B cell (primary cell): ENCODE results near the gene MT1A. TPM values are rescaled to one million over a fixed set of nuclear protein-coding genes. Genes with fewer than 3 reads are reported as not detected.

Experiments used
- ATAC-seq: fragments of 200-7000 bp; cut with Tn5 transposase; one replicate; pipeline ENCODE4 v1.10.0; 2021; ENCODE audit warnings: low read depth, mild to moderate bottlenecking, moderate number of reproducible peaks, moderate library complexity
- CTCF ChIA-PET: fragments of 350-600 bp; sonication (Branson Sonifier 250); formaldehyde crosslinking; loops from one replicate; lab custom pipeline; 2021; ENCODE audit warnings: antibody characterized with exemption, inconsistent platforms; lab: Charles Lee
- POLR2A ChIA-PET: fragments of 350-600 bp; sonication (Branson Sonifier 250); formaldehyde crosslinking; loops from one replicate; lab custom pipeline; 2021; ENCODE audit warnings: antibody characterized with exemption; lab: Charles Lee
- DNase-seq: peaks from one replicate; pipeline ENCODE4 v3.0.0; 2013
- H2AFZ ChIP-seq: 2 replicates; pipeline ENCODE4 v1.6.1; 2012; ENCODE audit warnings: mild to moderate bottlenecking, low read depth, low read length; ENCODE audit not compliant: insufficient read depth, poor library complexity, severe bottlenecking
- H3K27ac ChIP-seq, 2 donors: 1 replicate in 1 of 2; 2 replicates in 1 of 2; pipeline ENCODE4 v1.5.1; 2012 to 2013; ENCODE audit warnings: low read length in 2 of 2, mild to moderate bottlenecking in 2 of 2, moderate library complexity in 1 of 2
- H3K27me3 ChIP-seq, 4 experiments: fragments of 200-600 bp in 1 of 4; sonication (generic) in 1 of 4; replicated peaks in 1 of 4; 1 replicate in 2 of 4; 2 replicates in 2 of 4; pipeline versions ENCODE4 v1.6.1 to v1.7.0; 2013 to 2016; ENCODE audit warnings: low read length in 3 of 4, mild to moderate bottlenecking in 2 of 4, mixed read lengths in 1 of 4, moderate library complexity in 1 of 4; ENCODE audit not compliant: insufficient read depth in 4 of 4, control insufficient read depth in 3 of 4; ENCODE audit errors: control extremely low read depth in 1 of 4
- H3K36me3 ChIP-seq, 2 experiments: replicated peaks in 1 of 2; 1 replicate in 1 of 2; 2 replicates in 1 of 2; pipeline versions ENCODE4 v1.6.1 to v1.7.1; 2013; ENCODE audit warnings: low read length in 1 of 2; ENCODE audit not compliant: insufficient read depth in 2 of 2, control insufficient read depth in 1 of 2; ENCODE audit errors: control extremely low read depth in 1 of 2, extremely low read depth in 1 of 2
- H3K4me1 ChIP-seq, 2 donors: fragments of 200-600 bp in 1 of 2; sonication (generic) in 1 of 2; 1 replicate in 1 of 2; 2 replicates in 1 of 2; pipeline versions ENCODE4 v1.5.1 to v1.6.1; 2013 to 2017; ENCODE audit warnings: low read length in 2 of 2; ENCODE audit not compliant: control insufficient read depth in 2 of 2, insufficient read depth in 2 of 2
- H3K4me2 ChIP-seq: replicated peaks from 2 replicates; pipeline ENCODE3; 2012; ENCODE audit warnings: mild to moderate bottlenecking, low read depth, low read length; ENCODE audit not compliant: poor library complexity, severe bottlenecking
- H3K4me3 ChIP-seq, 5 experiments: fragments of 200-600 bp in 1 of 5; sonication (generic) in 1 of 5; 1 replicate in 3 of 5; 2 replicates in 2 of 5; pipeline versions ENCODE4 v1.5.1 to v1.7.0; 2011 to 2016; ENCODE audit warnings: low read length in 4 of 5, mild to moderate bottlenecking in 4 of 5, low read depth in 2 of 5, control low read depth in 1 of 5, moderate library complexity in 1 of 5; ENCODE audit not compliant: insufficient read depth in 1 of 5; ENCODE audit errors: control extremely low read depth in 1 of 5, extremely low read depth in 1 of 5
- H3K79me2 ChIP-seq: fragments of 200-600 bp; sonication (generic); one replicate; pipeline ENCODE4 v1.6.0; 2016; ENCODE audit warnings: low read length; ENCODE audit not compliant: control insufficient read depth, insufficient read depth
- H3K9ac ChIP-seq: fragments of 200-600 bp; sonication (generic); 2 replicates; pipeline ENCODE4 v1.6.1; 2017; ENCODE audit warnings: mild to moderate bottlenecking, low read length, moderate library complexity
- H3K9me3 ChIP-seq, 3 donors: one replicate each; pipeline versions ENCODE4 v1.6.1 to v1.7.1; 2013; ENCODE audit warnings: low read length in 2 of 3; ENCODE audit not compliant: control insufficient read depth in 2 of 3, insufficient read depth in 1 of 3; ENCODE audit errors: control extremely low read depth in 1 of 3
- H4K20me1 ChIP-seq: 2 replicates; pipeline ENCODE4 v1.6.0; 2012; ENCODE audit warnings: mild to moderate bottlenecking, low read length; ENCODE audit not compliant: insufficient read depth, control insufficient read depth, poor library complexity, severe bottlenecking
- H3K27ac Mint-ChIP-seq: one replicate; pipeline ENCODE4 v1.8.0; 2021; ENCODE audit warnings: mixed read lengths
- H3K27me3 Mint-ChIP-seq: one replicate; pipeline ENCODE4 v1.8.0; 2021; ENCODE audit warnings: mixed read lengths
- H3K4me1 Mint-ChIP-seq: one replicate; pipeline ENCODE4 v1.8.0; 2021; ENCODE audit warnings: mixed read lengths
- H3K4me3 Mint-ChIP-seq: one replicate; pipeline ENCODE4 v1.8.0; 2021; ENCODE audit warnings: mixed read lengths
- H3K9me3 Mint-ChIP-seq: one replicate; pipeline ENCODE4 v1.8.0; 2022; ENCODE audit warnings: mixed read lengths; ENCODE audit not compliant: insufficient read depth
- EZH2 ChIP-seq: IDR thresholded peaks from 2 replicates; pipeline ENCODE4 v1.6.1; 2012; ENCODE audit warnings: borderline replicate concordance, low read depth, mild to moderate bottlenecking, moderate library complexity, low read length; ENCODE audit not compliant: insufficient read depth, poor library complexity, severe bottlenecking
- WGBS: methylation state at CpG from one replicate; pipeline ENCODE4 v1.1.5; 2013; ENCODE audit warnings: missing lambda C conversion rate; ENCODE audit not compliant: insufficient coverage; 5-methylcytosine and 5-hydroxymethylcytosine counted together
- intact Hi-C: fragments of 100-400 bp; cut with micrococcal nuclease; formaldehyde crosslinking; loops from one replicate; pipeline ENCODE4 v1.10.0; 2022
- polyA plus RNA-seq: library from polyadenylated mRNA; depleted of rRNA; stranded (reverse); fragments of >200 nt; gene quantifications from 2 replicates; pipeline ENCODE4 v1.2.3, GENCODE V29; 2012
- total RNA-seq, 2 donors: library from RNA; stranded (reverse); fragments of 120-200 nt in 1 of 2; gene quantifications; 1 replicate in 1 of 2; 2 replicates in 1 of 2; pipeline versions ENCODE4 v1.2.3 to v1.2.4, GENCODE V29; 2013 to 2022
- TF ChIP-seq, protein P1 (sequence below): fragments of 200-600 bp; IDR thresholded peaks from one replicate; pipeline ENCODE4 v1.8.0; 2022; ENCODE audit warnings: antibody characterized with exemption, mild to moderate bottlenecking

MT1A gene
- total and polyA plus RNA-seq, 2 donors (not counting 1 experiment from before 2014, with no cell fraction given) = not detected

DNA sequence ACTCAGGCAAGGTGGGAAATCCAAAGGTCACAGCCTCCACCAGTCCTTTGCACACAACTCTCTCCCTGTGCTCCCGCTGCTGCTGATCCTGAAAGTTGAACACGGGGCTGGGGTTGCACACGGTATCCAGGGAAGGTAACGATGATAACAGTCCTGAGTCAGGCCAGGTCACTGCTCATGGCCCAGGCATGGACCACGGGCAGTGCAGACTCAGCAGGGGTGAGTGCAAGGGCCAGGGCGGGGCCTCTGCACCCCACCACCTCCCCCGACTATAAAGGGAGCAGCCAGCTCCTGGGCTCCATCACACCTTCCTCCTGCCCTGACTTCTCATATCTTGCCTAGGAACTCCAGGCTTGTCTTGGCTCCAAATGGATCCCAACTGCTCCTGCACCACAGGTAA is 13.1 kb downstream of the MT1A start, which contains the start of gene MT1B:
TSS of gene MT1B (plus strand) at position 301 of the 400 bp plus-strand sequence. CDS start at position 369, 68 bp downstream.
- no peak within 1 kb of the TSS for H3K27ac Mint-ChIP-seq

GRCh38 chr16:56652600-56652999 is 14.1 kb downstream of the MT1A start:
- Histone ChIP-seq H3K4me1 (peaks cover 4 to 22% of the 10 kb centered on the region in 2 donors), H3K9ac (no peak overlapping the region), H3K79me2 (no peaks in the 10 kb centered on the region), H3K4me3 (no peak overlapping the region), H4K20me1 (no peaks in the 10 kb centered on the region), H2AFZ (no peak overlapping the region), H3K9me3 (no peaks in the 10 kb centered on the region), H3K4me2 (no peak overlapping the region), H3K27me3 (peaks cover 0 to 16% (median 4%) of the 10 kb centered on the region in 4 experiments), H3K36me3 (no peaks in the 10 kb centered on the region), H3K27ac (no peak overlapping the region)
- 71% methylated on average over 1 of the region's 1 CpG for WGBS
- no peak for TF ChIP-seq EZH2
- TF ChIP-seq, protein P1, sequence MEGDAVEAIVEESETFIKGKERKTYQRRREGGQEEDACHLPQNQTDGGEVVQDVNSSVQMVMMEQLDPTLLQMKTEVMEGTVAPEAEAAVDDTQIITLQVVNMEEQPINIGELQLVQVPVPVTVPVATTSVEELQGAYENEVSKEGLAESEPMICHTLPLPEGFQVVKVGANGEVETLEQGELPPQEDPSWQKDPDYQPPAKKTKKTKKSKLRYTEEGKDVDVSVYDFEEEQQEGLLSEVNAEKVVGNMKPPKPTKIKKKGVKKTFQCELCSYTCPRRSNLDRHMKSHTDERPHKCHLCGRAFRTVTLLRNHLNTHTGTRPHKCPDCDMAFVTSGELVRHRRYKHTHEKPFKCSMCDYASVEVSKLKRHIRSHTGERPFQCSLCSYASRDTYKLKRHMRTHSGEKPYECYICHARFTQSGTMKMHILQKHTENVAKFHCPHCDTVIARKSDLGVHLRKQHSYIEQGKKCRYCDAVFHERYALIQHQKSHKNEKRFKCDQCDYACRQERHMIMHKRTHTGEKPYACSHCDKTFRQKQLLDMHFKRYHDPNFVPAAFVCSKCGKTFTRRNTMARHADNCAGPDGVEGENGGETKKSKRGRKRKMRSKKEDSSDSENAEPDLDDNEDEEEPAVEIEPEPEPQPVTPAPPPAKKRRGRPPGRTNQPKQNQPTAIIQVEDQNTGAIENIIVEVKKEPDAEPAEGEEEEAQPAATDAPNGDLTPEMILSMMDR = no peak
- no peak overlapping the region for H3K27ac Mint-ChIP-seq
- intact Hi-C loops = no loop called here
- ChIA-PET CTCF (interaction anchor here (0.7 to 2.8 kb wide), 2 partner anchors 9 to 50 kb away, joined by 3 to 8 read pairs; no protein-coding TSS in a partner anchor), POLR2A (interaction anchor here (0.5 kb wide), 1 partner anchor 920 kb away, joined by 6 read pairs; no protein-coding TSS in a partner anchor)
- no peak overlapping the region for H3K4me3 Mint-ChIP-seq
- DNase-seq (no peak), ATAC-seq (no peak)
- peaks cover 17% of the 10 kb centered on the region for H3K4me1 Mint-ChIP-seq
- H3K9me3 Mint-ChIP-seq = no peaks in the 10 kb centered on the region
- H3K27me3 Mint-ChIP-seq = peaks cover 18% of the 10 kb centered on the region

More for the DNA sequence above, 13.1 kb downstream of the MT1A start, which contains the start of gene MT1B:
- Histone ChIP-seq H3K4me2 (no peak within 1 kb of the TSS), H3K27ac (no peak within 1 kb of the TSS), H2AFZ (no peak within 1 kb of the TSS), H3K9ac (no peak within 1 kb of the TSS), H4K20me1 (no peaks in the 10 kb centered on the region), H3K79me2 (no peaks in the 10 kb centered on the region), H3K4me1 (peaks cover 4 to 19% of the 10 kb centered on the region in 2 donors), H3K27me3 (peaks cover 0 to 23% (median 6%) of the 10 kb centered on the region in 4 experiments), H3K4me3 (no peak within 1 kb of the TSS), H3K9me3 (no peaks in the 10 kb centered on the region), H3K36me3 (no peaks in the 10 kb centered on the region)
- H3K27me3 Mint-ChIP-seq = peaks cover 24% of the 10 kb centered on the region
- DNase-seq = no peak
- intact Hi-C loops = no loop called here
- peaks cover 13% of the 10 kb centered on the region for H3K4me1 Mint-ChIP-seq
- H3K9me3 Mint-ChIP-seq = no peaks in the 10 kb centered on the region
- H3K4me3 Mint-ChIP-seq = no peak within 1 kb of the TSS
- WGBS = 85% methylated on average over 7 of the region's 7 CpGs
- no peak for ATAC-seq
- ChIA-PET CTCF (interaction anchor here (2.8 kb wide), 1 partner anchor 8 kb away, joined by 8 read pairs; no protein-coding TSS in a partner anchor), POLR2A (no interaction called here)
- TF ChIP-seq EZH2 = no peak
- TF ChIP-seq, protein P1 = no peak
